ENCODE data around the gene NECAP2. TPM values are rescaled to one million over a fixed set of nuclear protein-coding genes. Genes with fewer than 3 reads are reported as not detected.

NECAP2 gene
- total RNA-seq, 1 donor = 76.0 TPM

DNA sequence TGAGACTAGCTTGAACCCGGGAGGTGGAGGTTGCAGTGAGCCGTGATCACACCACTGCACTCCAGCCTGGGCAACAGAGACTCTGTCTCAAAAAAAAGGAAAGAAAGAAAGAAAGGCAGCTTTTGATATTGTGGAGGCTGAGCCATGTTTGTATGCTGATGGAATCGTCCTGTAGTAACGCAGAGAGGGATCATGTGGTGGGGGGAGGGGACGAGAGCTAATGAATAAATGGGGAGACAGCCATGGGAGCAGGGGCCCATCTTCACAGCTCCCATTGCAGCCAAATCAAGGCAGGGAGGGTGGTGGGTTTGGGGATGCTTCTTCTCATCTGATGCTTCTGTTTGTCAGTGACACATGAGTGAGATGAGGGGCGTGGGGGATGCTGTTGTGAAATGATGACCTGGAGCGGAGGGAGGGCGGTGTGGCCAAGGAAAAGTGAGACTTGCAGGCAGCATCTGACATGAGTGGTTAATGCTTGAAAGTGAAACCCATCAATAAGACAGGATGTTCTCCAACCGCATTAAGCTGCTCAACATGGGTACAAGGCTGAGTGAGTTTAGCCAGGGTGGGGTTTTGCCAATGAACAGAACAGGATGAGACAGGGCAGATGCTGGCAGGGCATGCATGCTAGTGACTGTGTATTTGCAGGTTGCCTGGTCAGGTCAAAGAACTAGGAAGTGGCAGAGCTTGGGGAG, 20.0 kb upstream of the NECAP2 start:
- no peaks in the 10 kb centered on the region for H3K9me3 ChIP-seq (ENCODE audit: low read depth, low read length)
- no peak overlapping the region for H3K4me2 ChIP-seq (ENCODE audit: insufficient read depth, low read length)
- H3K79me2 ChIP-seq (ENCODE audit: insufficient read depth, low read length) = no peaks in the 10 kb centered on the region
- no peak overlapping the region for H3K4me3 ChIP-seq (ENCODE audit: insufficient read depth, low read length)
- no peaks in the 10 kb centered on the region for H3K36me3 ChIP-seq (ENCODE audit: insufficient read depth, low read length)
- H4K20me1 ChIP-seq (ENCODE audit: insufficient read depth, low read length) = no peaks in the 10 kb centered on the region
- H3K27ac ChIP-seq (ENCODE audit: low read depth, low read length) = no peak overlapping the region
- peak; percentile 77 for DNase-seq (ENCODE audit: insufficient read length, low spot score, missing footprints)
- TF ChIP-seq CTCF (IDR thresholded peaks at IDR 0.05; ENCODE audit: extremely low read depth, low read depth, low read length) = no peak
- H3K27me3 ChIP-seq (ENCODE audit: insufficient read depth, low read length) = peaks cover 25% of the 10 kb centered on the region
- H3K4me1 ChIP-seq (ENCODE audit: insufficient read depth, low read length) = no peaks in the 10 kb centered on the region
- H2AFZ ChIP-seq (ENCODE audit: low read length) = no peak overlapping the region

DNA sequence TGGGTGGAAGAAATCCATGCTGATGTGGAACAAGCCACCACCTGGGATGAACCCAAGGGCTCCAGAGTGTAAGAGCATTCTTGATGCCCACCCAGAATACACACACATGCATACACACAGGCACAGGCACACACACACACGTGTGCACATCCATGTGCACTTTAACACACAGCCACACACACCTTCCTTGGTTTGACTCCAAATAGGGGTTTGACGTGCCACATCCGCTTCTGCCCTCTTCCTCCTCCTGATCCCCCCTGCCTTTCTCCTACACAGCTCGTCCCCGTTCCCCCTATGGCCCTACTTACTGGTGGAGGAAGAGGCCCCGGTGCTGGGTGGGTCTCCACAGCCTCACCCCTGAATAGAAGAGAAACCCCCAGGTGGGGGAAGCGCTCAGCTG, 19.3 kb upstream of the NECAP2 start:
- no peaks in the 10 kb centered on the region for H3K36me3 ChIP-seq (ENCODE audit: insufficient read depth, low read length)
- H3K9me3 ChIP-seq (ENCODE audit: low read depth, low read length) = no peaks in the 10 kb centered on the region
- no peak for TF ChIP-seq CTCF (IDR thresholded peaks at IDR 0.05; ENCODE audit: extremely low read depth, low read depth, low read length)
- no peaks in the 10 kb centered on the region for H4K20me1 ChIP-seq (ENCODE audit: insufficient read depth, low read length)
- no peaks in the 10 kb centered on the region for H3K79me2 ChIP-seq (ENCODE audit: insufficient read depth, low read length)
- H3K4me2 ChIP-seq (ENCODE audit: insufficient read depth, low read length) = no peak overlapping the region
- H2AFZ ChIP-seq (ENCODE audit: low read length) = no peak overlapping the region
- H3K4me1 ChIP-seq (ENCODE audit: insufficient read depth, low read length) = no peaks in the 10 kb centered on the region
- DNase-seq (ENCODE audit: insufficient read length, low spot score, missing footprints) = no peak
- H3K27me3 ChIP-seq (ENCODE audit: insufficient read depth, low read length) = peaks cover 25% of the 10 kb centered on the region
- H3K4me3 ChIP-seq (ENCODE audit: insufficient read depth, low read length) = no peak overlapping the region
- no peak overlapping the region for H3K27ac ChIP-seq (ENCODE audit: low read depth, low read length)

DNA sequence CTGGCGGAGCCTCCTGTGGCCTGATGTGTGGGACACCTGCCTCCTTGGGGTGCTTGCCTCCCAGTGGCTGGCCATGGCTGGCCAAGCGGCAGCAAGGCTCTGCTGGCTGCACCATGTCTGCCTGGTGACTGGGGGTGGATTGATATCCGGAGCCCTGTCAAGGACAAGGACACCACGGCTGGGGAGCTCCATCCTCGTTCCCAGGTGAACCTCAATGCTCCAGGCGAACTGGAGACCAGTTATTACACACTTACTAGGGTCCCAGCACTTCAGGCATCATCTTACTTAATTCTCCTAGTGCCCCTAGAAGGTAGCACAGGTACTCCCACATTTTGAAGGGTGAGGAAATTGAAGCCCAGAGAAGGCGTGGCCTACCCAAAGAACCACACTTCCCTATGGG, 18.5 kb upstream of the NECAP2 start:
- Histone ChIP-seq H3K79me2 (ENCODE audit: insufficient read depth, low read length) (no peaks in the 10 kb centered on the region), H3K27ac (ENCODE audit: low read depth, low read length) (no peak overlapping the region), H3K4me2 (ENCODE audit: insufficient read depth, low read length) (no peak overlapping the region), H4K20me1 (ENCODE audit: insufficient read depth, low read length) (no peaks in the 10 kb centered on the region), H3K4me1 (ENCODE audit: insufficient read depth, low read length) (no peaks in the 10 kb centered on the region), H3K4me3 (ENCODE audit: insufficient read depth, low read length) (no peak overlapping the region), H3K36me3 (ENCODE audit: insufficient read depth, low read length) (no peaks in the 10 kb centered on the region), H3K27me3 (ENCODE audit: insufficient read depth, low read length) (peaks cover 25% of the 10 kb centered on the region), H2AFZ (ENCODE audit: low read length) (no peak overlapping the region), H3K9me3 (ENCODE audit: low read depth, low read length) (no peaks in the 10 kb centered on the region)
- DNase-seq (ENCODE audit: insufficient read length, low spot score, missing footprints) = no peak
- TF ChIP-seq CTCF (IDR thresholded peaks at IDR 0.05; ENCODE audit: extremely low read depth, low read depth, low read length) = no peak

GRCh38 chr1:16425125-16426025, 15.1 kb upstream of the NECAP2 start:
- H4K20me1 ChIP-seq (ENCODE audit: insufficient read depth, low read length) = no peaks in the 10 kb centered on the region
- H2AFZ ChIP-seq (ENCODE audit: low read length) = no peak overlapping the region
- no peaks in the 10 kb centered on the region for H3K36me3 ChIP-seq (ENCODE audit: insufficient read depth, low read length)
- TF ChIP-seq CTCF (IDR thresholded peaks at IDR 0.05; ENCODE audit: extremely low read depth, low read depth, low read length) = no peak
- no peaks in the 10 kb centered on the region for H3K4me1 ChIP-seq (ENCODE audit: insufficient read depth, low read length)
- no peak overlapping the region for H3K4me3 ChIP-seq (ENCODE audit: insufficient read depth, low read length)
- H3K27ac ChIP-seq (ENCODE audit: low read depth, low read length) = no peak overlapping the region
- peak; percentile 66 for DNase-seq (ENCODE audit: insufficient read length, low spot score, missing footprints)
- H3K27me3 ChIP-seq (ENCODE audit: insufficient read depth, low read length) = peaks cover 20% of the 10 kb centered on the region
- H3K9me3 ChIP-seq (ENCODE audit: low read depth, low read length) = no peaks in the 10 kb centered on the region
- no peaks in the 10 kb centered on the region for H3K79me2 ChIP-seq (ENCODE audit: insufficient read depth, low read length)
- no peak overlapping the region for H3K4me2 ChIP-seq (ENCODE audit: insufficient read depth, low read length)

All from osteoblast (primary cell).